Medulla oblongata (tissue), 1 donor: ENCODE measurements around the gene MMP24OS.

Experiments
- DNase-seq: peaks from one replicate; pipeline ENCODE4 v3.0.0-alpha.2; 2015; ENCODE audit errors: extremely low spot score

MMP24OS gene

GRCh38 chr20:35291654-35292503, 14.0 kb upstream of the MMP24OS start, which contains the start of gene FAM83C:
FAM83C (minus strand) TSS chr20:35292425; CDS start chr20:35292304, 121 bp downstream.
- DNase-seq: no peak

GRCh38 chr20:35290887-35291417, 13.0 kb upstream of the MMP24OS start:
- DNase-seq: no peak

GRCh38 chr20:35290186-35290886, 12.4 kb upstream of the MMP24OS start:
- DNase-seq: no peak

GRCh38 chr20:35288325-35289060, 10.6 kb upstream of the MMP24OS start:
- DNase-seq: no peak

GRCh38 chr20:35287509-35288324, 9.8 kb upstream of the MMP24OS start:
- DNase-seq: no peak

GRCh38 chr20:35286899-35287508, 9.1 kb upstream of the MMP24OS start:
- no peak for DNase-seq

- DNase-seq: no peak
Measured at GRCh38 chr20:35286077-35286898, 8.4 kb upstream of the MMP24OS start.

- DNase-seq: no peak
Measured at GRCh38 chr20:35285806-35286076, 7.8 kb upstream of the MMP24OS start.

- DNase-seq: no peak
Measured at GRCh38 chr20:35284992-35285805, 7.3 kb upstream of the MMP24OS start.

- DNase-seq: peak; percentile 70
Measured at GRCh38 chr20:35284267-35284991, 6.5 kb upstream of the MMP24OS start, which contains the start of gene EIF6. EIF6 (minus strand) TSS chr20:35284772; CDS start chr20:35284487, 285 bp downstream.

GRCh38 chr20:35283441-35284266, 5.7 kb upstream of the MMP24OS start:
- no peak for DNase-seq

GRCh38 chr20:35281506-35282101, 3.7 kb upstream of the MMP24OS start:
- no peak for DNase-seq

- DNase-seq: no peak
Measured at GRCh38 chr20:35280523-35280922, 2.6 kb upstream of the MMP24OS start.

- no peak for DNase-seq
Measured at GRCh38 chr20:35279533-35280174, 1.7 kb upstream of the MMP24OS start.

- DNase-seq: no peak
Measured at GRCh38 chr20:35279040-35279439, 1.1 kb upstream of the MMP24OS start.

- DNase-seq: no peak
Measured at GRCh38 chr20:35277127-35277526, 795 bp downstream of the MMP24OS start.

- DNase-seq: no peak
Measured at GRCh38 chr20:35276408-35276807, 1.5 kb downstream of the MMP24OS start.
